HUES64 (cell line): ENCODE measurements around the gene LRRC8C.

ENCODE experiments used
- H3K27ac ChIP-seq: 2 replicates; pipeline ENCODE4 v1.7.0; 2013; ENCODE audit warnings: low read depth, low read length, inconsistent platforms
- H3K27me3 ChIP-seq: 2 replicates; pipeline ENCODE4 v1.6.1; 2013; ENCODE audit warnings: mild to moderate bottlenecking, low read length; ENCODE audit not compliant: insufficient read depth
- H3K36me3 ChIP-seq: 2 replicates; pipeline ENCODE4 v1.6.1; 2013; ENCODE audit warnings: mild to moderate bottlenecking, low read length; ENCODE audit not compliant: insufficient read depth
- H3K4me1 ChIP-seq: 2 replicates; pipeline ENCODE4 v1.6.1; 2013; ENCODE audit warnings: mild to moderate bottlenecking, low read length, moderate library complexity; ENCODE audit not compliant: insufficient read depth
- H3K4me3 ChIP-seq: 2 replicates; pipeline ENCODE4 v1.5.1; 2013; ENCODE audit warnings: mild to moderate bottlenecking, low read length, moderate library complexity
- H3K9ac ChIP-seq: 2 replicates; pipeline ENCODE4 v1.6.1; 2013; ENCODE audit warnings: mild to moderate bottlenecking, low read depth, low read length
- H3K9me3 ChIP-seq: 2 replicates; pipeline ENCODE4 v1.6.1; 2013; ENCODE audit warnings: low read depth, low read length; ENCODE audit not compliant: insufficient read depth
- WGBS: fragments of 150-250, 120-280 bp; methylation state at CpG from one replicate; pipeline ENCODE4 v1.1.7; 2013; ENCODE audit warnings: missing lambda C conversion rate; 5-methylcytosine and 5-hydroxymethylcytosine counted together

LRRC8C gene

DNA sequence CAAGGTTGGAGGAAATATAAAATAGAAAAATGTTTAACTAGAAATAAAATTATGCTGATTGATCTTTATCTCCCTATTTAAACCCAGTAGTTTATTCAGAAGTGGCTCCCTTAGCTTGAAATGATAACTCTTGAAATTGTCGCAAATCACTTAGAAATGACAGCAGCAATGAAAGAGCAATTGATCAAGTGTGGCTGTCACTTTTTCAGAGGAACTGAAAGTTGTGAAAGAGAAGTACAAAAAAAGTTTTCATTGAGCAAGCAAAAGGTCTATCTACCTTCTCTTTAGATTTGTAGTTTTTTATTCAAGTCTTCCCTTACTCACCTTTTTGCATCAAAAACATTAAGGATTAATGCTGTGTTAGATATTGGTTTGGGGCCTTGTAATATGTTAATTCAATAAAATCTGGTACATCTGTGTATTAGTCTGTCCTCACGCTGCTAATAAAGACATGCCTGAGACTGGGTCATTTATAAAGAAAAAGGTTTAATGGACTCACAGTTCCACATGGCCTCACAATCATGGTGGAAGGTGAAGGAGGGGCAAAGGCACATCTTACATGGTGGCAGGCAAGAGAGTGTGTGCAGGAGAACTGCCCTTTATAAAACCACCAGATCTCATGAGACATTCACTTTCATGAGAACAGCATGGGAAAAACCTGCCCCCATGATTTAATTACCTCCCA, 48.3 kb downstream of the LRRC8C start:
- WGBS: 91% methylated on average over 2 of the region's 2 CpGs
- Histone ChIP-seq H3K9ac (no peak overlapping the region), H3K36me3 (no peaks in the 10 kb centered on the region), H3K9me3 (no peaks in the 10 kb centered on the region), H3K4me1 (no peaks in the 10 kb centered on the region), H3K4me3 (no peak overlapping the region), H3K27me3 (no peaks in the 10 kb centered on the region), H3K27ac (no peak overlapping the region)

DNA sequence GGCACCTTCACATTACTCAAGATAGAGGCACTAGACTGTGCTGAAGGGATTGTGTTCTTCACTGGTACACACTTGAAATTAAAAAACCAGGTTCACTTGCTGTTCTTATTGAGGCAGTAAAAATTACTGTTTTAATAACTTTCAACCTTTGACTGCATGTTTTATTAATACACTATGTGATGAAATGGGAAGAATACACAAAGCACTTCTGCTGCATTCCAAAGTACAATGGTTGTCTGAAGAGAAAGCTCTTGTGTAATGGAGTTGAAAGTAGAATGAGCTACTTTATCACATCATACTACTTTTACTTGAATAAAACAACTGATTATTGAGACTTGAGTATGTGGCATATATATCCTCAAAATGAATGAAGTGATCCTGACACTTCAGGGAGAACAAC, 49.7 kb downstream of the LRRC8C start:
- Histone ChIP-seq H3K4me1 (no peaks in the 10 kb centered on the region), H3K27me3 (no peaks in the 10 kb centered on the region), H3K9me3 (no peaks in the 10 kb centered on the region), H3K4me3 (no peak overlapping the region), H3K27ac (no peak overlapping the region), H3K36me3 (no peaks in the 10 kb centered on the region), H3K9ac (no peak overlapping the region)

DNA sequence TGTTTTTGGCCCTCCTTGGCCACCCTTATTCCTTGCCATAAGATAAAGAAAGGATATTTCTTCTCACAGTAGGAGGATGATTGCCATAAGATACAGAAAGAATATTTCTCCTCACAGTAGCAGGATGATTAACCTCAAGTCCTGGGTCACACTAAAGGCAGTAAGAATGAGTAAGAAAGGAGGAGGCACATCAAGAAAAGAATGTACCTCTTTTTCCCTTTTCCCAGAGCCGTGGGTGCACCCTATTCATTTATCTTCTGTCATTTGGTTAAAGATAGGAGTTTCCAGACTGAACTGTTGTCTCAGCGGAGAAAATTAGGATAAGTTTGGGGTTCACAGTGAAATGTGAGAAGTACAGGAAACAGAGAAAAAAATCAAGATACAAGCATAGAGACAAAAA, 52.5 kb downstream of the LRRC8C start:
- H3K27me3 ChIP-seq: no peaks in the 10 kb centered on the region
- no peak overlapping the region for H3K9ac ChIP-seq
- 84% methylated on average over 1 of the region's 2 CpGs for WGBS
- no peaks in the 10 kb centered on the region for H3K36me3 ChIP-seq
- no peaks in the 10 kb centered on the region; the same call in 1 of the 2 replicates for H3K4me1 ChIP-seq
- H3K4me3 ChIP-seq: no peak overlapping the region
- no peaks in the 10 kb centered on the region for H3K9me3 ChIP-seq
- no peak overlapping the region for H3K27ac ChIP-seq

DNA sequence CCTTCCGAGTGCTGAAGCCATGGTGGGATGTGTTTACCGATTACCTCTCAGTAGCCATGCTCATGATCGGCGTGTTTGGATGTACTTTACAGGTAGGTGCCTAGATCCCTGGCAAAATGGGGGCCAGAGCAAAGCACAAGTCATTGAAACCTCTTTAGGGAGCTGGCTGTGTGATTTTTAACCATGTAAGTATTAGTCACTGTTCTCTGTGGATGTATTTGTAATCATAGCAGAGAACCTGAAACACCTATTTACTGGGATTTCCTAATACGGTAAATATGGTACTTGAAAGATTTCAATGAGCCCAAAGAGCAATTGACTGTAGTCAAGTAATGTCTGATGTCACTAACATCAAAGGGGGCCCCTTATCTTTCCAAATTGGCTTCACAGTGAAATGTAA, 53.6 kb downstream of the LRRC8C start:
- Histone ChIP-seq H3K36me3 (no peaks in the 10 kb centered on the region), H3K9me3 (no peaks in the 10 kb centered on the region), H3K4me1 (no peaks in the 10 kb centered on the region; the same call in 1 of the 2 replicates), H3K27ac (no peak overlapping the region), H3K9ac (no peak overlapping the region), H3K4me3 (no peak overlapping the region), H3K27me3 (no peaks in the 10 kb centered on the region)
- 94% methylated on average over 5 of the region's 5 CpGs for WGBS

DNA sequence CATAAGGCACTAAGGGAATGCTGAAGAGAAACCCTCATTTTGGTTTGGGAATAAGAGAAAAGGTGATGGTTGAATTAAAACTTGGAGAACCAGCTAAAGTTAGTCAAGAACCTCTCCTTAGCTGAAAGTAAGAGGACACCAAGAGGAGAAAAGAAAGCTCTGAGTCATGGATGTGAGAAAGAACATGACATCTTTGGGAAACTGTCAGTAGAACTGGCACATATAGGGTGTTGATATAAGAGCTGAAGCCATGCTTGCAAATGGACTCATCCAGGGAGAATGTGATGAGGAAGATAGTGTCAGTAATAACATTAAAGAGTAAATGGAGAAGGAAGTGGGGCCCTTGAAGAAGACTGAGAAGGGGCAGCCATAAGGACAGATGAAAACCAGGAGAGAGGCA, 54.3 kb downstream of the LRRC8C start:
- no peaks in the 10 kb centered on the region for H3K27me3 ChIP-seq
- H3K9ac ChIP-seq: no peak overlapping the region
- H3K36me3 ChIP-seq: no peaks in the 10 kb centered on the region
- H3K4me3 ChIP-seq: no peak overlapping the region
- H3K9me3 ChIP-seq: no peaks in the 10 kb centered on the region
- no peaks in the 10 kb centered on the region; the same call in 1 of the 2 replicates for H3K4me1 ChIP-seq
- H3K27ac ChIP-seq: no peak overlapping the region

DNA sequence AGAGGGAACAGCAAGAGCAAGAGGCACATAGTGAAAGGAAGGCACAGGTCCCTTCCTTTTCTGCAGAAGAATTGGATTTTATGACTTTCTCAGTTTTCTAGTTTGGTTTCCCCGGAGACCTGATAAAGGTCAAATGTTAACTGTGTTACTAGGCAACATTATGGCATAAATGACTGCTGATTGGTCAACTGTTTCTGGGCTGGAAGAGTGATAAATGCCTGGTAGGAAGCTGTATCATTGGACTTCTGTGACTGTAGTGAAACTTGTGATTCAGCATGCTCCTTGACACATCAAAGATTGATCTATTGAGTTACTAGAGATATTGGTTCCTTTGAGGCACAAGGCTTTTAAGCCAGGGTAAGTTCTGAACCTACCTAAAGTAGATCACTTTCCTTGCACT, 55.7 kb downstream of the LRRC8C start:
- Histone ChIP-seq H3K36me3 (no peaks in the 10 kb centered on the region), H3K4me3 (no peak overlapping the region), H3K9me3 (no peaks in the 10 kb centered on the region), H3K27ac (no peak overlapping the region), H3K9ac (no peak overlapping the region), H3K4me1 (peaks cover 5% of the 10 kb centered on the region), H3K27me3 (no peaks in the 10 kb centered on the region)
- WGBS: 91% methylated on average over 1 of the region's 1 CpG

DNA sequence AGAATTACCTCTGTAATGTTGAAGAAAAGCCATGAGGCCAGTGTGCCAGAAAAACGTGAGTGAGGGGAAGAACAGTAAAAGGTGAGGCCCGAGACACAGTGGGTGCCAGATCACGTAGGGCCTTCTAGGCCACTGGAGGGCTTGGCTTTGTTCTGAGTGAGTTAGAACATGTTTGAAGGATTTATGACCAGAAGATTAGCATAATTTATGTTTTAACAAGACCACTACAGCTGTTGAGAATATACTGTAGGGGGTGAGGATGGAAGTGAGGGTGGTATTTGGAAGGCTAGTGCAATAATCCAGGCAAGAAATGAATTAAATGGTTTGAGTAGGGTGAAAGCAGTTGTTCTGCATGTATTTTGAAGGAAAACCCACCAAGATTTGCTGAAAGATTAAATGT, 56.3 kb downstream of the LRRC8C start:
- Histone ChIP-seq H3K27me3 (no peaks in the 10 kb centered on the region), H3K4me3 (no peak overlapping the region), H3K4me1 (peaks cover 5% of the 10 kb centered on the region), H3K36me3 (no peaks in the 10 kb centered on the region), H3K9ac (no peak overlapping the region), H3K9me3 (no peaks in the 10 kb centered on the region), H3K27ac (no peak overlapping the region)
- WGBS: 88% methylated on average over 3 of the region's 3 CpGs

DNA sequence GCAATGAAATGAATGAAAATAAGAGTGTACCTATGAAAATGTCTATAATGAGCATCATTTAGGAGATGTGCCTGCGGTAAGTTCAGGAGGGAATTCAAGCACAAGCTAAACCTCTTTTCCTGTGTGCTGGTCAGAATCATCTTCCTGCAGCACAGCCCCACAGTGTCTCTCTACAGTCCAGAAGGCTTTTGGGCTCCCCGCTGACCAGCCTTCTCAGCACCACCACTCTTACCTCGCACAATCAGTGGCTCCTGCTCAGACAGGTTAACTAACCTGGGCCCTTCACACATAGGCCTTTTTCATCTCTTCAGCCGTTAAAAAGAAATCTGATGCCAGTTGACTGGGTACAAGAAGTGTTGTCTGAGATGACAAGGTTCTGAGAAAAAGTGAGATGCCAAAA, 57.7 kb downstream of the LRRC8C start:
- H3K4me3 ChIP-seq: no peak overlapping the region
- no peaks in the 10 kb centered on the region for H3K27me3 ChIP-seq
- H3K36me3 ChIP-seq: no peaks in the 10 kb centered on the region
- WGBS: 93% methylated on average over 4 of the region's 4 CpGs
- peaks cover 5% of the 10 kb centered on the region for H3K4me1 ChIP-seq
- no peak overlapping the region for H3K9ac ChIP-seq
- no peaks in the 10 kb centered on the region for H3K9me3 ChIP-seq
- H3K27ac ChIP-seq: no peak overlapping the region

DNA sequence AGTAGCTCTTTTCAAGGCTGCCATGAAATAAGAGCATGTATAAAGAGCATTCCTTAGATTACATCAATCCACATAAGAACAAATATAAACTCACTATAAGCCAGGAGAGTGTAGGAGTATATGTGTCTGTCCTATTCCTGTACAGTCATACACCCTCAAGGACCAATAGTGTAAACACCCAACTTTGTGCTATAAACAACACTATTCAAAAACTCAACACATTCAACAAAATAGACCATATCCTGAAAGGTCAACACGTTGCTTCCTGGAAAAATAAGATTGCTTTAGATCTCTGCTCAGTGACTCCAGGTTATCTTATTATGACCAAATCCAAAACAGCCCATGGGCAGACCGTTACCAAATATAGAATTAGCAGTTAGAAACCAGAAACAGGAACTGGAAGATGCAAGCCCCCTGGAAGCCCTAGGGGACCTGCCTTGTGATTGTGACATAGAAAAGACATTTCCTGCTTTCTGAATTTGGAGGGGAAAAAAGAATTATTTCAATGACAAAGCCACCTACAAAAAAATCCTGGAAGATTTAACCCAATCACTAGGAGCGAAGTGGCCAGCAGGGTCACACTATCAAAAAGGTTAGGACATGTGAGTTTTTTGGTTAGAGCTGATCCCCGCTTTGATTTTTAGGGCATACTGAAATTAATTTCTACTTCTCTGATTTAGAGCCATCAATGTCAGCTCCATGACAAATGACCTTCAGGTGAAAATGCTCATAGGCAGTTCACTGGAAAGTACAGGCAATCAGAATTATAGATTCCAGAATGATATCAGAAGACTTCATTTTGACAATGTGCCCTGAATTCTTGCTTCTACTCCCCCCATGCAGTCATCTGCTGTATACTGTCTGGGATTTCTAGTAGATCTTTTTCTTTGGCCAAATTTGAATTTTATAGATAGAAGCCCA, 59.9 kb downstream of the LRRC8C start:
- Histone ChIP-seq H3K27me3 (no peaks in the 10 kb centered on the region), H3K27ac (no peak overlapping the region), H3K4me1 (peaks cover 5% of the 10 kb centered on the region), H3K4me3 (no peak overlapping the region), H3K9ac (no peak overlapping the region), H3K9me3 (no peaks in the 10 kb centered on the region), H3K36me3 (no peaks in the 10 kb centered on the region)
- 83% methylated on average over 4 of the region's 4 CpGs for WGBS

DNA sequence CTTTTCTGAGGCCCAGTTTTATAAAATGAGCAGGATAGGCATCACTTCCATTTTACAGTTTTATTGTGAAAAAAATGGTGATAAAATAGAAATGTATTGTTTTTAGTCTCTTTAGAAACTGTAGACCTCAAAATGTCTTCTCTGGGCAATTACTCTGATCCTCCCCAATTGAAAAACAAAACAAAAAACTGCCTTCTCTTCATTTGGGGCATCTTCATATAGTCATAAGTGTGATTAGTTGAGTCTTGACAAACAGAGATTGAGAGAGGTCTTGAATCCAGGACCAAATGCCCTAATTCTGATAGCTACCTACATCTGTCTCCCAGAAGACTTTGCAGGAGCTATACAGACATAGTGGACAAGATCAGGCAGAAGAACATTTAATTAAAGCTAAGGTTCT, 62.9 kb downstream of the LRRC8C start:
- Histone ChIP-seq H3K4me1 (peaks cover 5% of the 10 kb centered on the region; the same call in 1 of the 2 replicates), H3K9ac (no peak overlapping the region), H3K4me3 (no peak overlapping the region), H3K9me3 (no peaks in the 10 kb centered on the region), H3K36me3 (no peaks in the 10 kb centered on the region), H3K27ac (no peak overlapping the region), H3K27me3 (no peaks in the 10 kb centered on the region)

DNA sequence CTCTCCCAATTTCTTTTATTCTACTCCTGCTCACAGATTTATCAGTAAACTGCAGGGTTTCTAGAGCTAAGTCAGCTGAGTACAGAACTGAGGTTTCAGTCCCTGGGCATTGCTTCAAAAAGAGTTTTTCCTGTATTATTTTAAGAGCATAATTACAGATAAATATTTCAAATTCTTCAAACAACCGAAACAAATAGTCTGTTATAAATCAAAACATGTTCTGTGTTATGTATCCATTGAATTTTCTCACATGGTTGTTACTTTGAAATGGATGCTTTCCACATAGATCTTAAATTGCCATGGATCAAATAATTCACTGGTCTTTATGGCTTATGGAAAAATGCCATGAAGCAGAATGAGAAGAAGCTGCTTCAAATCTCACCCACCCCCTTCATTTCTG, 64.5 kb downstream of the LRRC8C start:
- no peak overlapping the region for H3K27ac ChIP-seq
- H3K36me3 ChIP-seq: no peaks in the 10 kb centered on the region
- H3K4me3 ChIP-seq: no peak overlapping the region
- peaks cover 5% of the 10 kb centered on the region; the same call in 1 of the 2 replicates for H3K4me1 ChIP-seq
- no peaks in the 10 kb centered on the region for H3K9me3 ChIP-seq
- WGBS: no CpG with 5 or more reads among the region's 1 CpG
- H3K27me3 ChIP-seq: no peaks in the 10 kb centered on the region
- H3K9ac ChIP-seq: no peak overlapping the region
